ENCODE results near the gene KCNK18.
A peak's percentile ranks its signal among the peaks of the same experiment; 100 is the strongest.

Gene KCNK18

DNA sequence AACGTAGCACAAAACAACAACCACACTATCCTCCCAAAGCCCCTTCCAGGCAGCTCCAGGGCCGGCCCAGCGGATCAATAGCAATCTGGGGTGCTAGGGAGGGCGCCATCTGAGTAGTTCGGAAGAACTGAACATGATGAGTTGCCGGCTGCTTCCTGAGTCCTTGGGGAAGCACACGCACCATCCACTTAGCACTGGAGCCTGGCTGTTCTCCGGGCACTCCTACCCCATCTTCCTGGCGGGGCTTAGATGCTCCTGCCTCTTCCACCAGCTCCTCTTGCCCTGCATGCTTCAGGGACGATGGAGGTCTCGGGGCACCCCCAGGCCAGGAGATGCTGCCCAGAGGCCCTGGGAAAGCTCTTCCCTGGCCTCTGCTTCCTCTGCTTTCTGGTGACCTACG lies at the start of gene KCNK18:
KCNK18 (plus strand) TSS at position 301 of the 400 bp plus-strand sequence; CDS start at position 301, 0 bp downstream.
- DNase-seq, result no peak

GRCh38 chr10:117148284-117148683 lies 49.0 kb upstream of the KCNK18 start:
- no peak for DNase-seq

DNA sequence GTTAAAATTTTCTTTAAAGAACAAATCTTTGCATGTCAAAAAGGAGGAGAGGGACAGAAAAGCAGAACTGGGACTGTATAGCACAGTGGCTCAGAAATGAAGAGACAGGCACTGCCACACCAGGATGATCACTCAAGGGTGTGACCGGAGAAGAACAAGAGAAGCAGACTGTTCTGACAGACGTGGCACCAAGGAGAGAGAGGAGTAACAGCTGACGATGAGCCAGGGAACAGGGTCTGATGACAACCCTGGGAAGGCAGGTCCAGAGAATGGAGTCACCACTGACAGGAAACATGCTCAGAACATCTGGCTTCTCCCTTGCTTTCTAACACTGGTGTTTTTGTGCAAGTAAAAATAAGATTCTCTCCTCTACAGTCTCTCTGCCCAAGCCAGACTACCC lies 44.6 kb upstream of the KCNK18 start:
- no peak for DNase-seq

DNA sequence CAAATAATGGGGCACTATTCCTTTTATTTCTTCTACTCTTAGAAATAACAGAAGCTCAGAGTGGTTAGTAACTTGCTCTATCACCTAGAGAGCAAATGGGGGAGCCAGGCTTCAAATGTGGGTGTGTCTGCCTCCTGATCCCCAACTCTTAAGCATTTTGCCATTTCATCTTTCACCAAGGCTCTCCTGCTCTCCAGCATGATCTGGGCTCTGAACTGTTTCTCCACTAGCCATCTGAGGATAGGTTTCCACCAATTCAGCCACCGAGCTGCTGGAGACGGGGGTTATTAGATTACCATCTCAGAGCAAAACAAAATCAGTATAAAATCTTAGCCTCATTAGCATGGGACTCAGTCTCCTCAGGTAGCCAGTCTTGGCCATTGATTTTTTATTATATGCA lies 39.0 kb upstream of the KCNK18 start:
- DNase-seq, result no peak

DNA sequence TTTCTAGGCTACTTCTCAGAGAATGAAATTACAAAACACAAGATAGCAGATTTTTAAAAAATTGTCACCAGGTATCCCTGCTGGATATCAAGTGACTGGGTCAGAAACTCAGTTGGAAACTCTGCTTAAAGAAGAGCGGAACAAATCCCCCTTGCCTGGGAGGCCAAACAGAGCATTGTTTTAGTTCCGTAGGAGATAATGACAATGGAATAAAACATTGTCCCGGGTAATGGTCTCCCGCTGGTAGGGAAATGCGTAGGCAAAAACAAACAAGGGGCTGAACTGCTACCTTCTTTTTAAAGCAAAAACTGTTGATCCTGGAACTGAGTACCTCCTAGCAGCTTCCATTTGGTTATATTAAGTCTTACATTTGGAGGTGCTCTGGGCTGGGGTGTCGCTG lies 37.9 kb upstream of the KCNK18 start:
- no peak for DNase-seq

DNA sequence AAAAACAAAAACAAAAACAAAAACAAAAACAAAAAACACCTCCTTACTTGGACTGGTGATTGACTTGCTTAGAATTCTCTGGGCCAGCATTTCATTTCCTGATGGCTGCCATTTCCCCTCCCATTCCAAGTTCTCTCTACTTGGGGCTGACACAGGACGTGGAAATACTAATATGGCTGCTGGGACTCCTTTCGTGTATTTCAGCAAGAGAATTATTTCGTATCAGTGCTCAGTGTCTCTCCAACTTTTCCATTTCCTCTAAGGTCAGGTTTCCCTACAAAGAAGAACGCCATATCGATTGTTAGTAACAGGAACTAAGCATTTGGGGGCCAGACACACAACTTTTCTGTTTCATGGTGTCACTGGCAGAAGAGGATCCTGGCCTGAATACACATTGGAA lies 36.7 kb upstream of the KCNK18 start:
- DNase-seq, result no peak

DNA sequence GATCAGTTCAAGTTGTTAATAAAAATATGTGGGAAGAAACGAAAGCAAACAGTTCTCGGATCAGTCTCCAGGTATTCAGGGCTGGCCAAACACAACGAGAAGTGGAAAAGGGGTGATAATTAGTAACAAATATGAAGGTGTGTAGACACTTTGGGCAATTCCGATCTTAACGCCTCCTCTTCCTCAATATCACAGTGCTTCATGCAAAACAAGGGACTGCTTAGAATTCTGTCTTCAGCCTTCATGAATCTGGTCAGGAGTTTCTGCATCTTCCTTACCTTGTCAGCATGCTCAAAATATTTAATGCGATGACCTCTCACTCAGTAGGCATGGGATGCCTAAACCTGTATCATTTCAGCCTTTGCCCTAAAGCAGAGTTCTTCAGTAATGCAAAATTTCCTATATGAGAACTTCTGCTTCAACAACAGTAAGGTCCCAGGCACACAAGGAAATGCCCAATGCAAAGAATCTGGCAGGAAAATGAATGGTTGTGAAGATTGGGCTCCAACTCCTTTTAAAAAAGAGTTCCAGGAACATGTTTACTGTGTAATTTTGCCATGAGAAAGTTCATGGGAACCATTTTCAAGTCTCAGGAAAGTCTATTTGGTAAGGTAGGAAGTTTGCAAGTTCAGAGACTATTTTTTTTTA lies 35.8 kb upstream of the KCNK18 start:
- no peak for DNase-seq

DNA sequence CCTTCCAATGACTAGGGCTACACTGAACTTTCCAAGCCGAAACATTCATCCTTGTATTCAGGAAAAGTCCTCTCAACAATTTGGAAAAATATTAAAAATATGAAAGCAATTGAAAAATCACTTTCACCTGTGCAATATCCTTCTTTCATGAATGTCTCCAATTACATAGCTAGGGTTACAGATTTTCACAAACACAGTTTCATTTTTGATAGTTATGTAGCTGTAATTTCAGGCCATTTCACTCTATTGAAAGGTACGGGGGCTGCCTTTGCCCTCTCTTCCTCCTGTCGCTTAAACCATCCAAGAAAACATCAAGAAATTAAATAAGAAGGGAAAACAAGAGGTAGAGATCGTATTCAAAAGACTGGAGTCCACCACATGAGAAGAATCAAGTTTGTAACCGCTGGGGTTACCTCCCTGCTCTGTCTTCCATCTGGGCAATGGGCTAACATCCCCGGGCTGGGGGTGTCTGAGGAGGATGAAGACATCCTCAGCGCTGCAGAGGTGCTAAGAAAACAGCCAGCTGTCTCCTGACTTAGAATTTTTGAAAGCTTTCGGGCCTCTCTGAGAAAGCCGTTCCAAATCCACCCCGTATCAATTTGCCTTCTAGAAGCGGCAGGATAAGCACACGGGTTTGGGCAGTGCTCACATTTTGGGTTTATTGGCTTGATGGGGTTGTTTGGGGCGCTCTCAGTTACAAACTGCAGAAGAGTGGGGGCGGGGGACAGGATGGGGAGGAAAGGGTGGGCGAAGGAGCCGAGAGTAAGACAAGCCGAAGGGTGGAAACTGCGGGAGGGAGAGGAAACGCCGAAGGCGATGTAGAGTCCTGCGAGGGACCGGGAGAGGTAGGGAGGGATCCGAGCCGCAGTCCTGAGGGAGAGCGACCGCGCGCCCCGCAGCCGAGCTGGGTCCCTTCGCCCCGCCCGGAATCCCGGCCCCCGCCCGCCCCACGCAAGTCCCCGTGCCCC lies 34.9 kb upstream of the KCNK18 start:
- DNase-seq, result no peak

- no peak for DNase-seq
These were observed 34.0 kb upstream of the KCNK18 start for GRCh38 chr10:117163061-117163953.

DNA sequence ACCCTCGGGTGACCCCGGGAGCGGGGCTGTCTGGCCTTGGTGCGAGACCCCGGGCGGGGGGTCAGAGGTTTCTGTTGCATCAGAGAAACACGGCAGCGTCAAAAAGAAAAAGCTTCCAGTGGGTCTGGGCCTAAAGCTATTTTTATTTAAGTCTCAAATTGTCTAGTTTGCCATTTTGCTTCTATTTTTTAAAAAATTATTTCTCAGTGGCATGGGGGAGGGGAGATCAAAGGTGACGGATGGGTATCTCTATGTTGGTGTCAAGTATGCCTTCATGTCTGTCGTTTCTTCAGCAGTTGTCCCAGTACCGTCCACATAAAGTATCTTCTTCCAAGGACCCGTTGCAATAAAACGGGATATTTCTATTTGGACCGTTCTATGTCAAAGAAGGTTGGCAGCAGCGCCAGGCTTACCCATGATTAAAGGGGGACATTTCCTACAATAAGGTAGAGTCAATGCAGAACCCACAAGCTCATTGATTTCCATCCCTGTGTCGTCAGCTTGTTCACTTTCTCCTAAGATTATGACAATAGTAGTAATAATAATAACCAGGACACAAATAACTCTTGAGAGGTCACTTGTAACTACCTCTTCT lies 33.2 kb upstream of the KCNK18 start:
- no peak for DNase-seq

DNA sequence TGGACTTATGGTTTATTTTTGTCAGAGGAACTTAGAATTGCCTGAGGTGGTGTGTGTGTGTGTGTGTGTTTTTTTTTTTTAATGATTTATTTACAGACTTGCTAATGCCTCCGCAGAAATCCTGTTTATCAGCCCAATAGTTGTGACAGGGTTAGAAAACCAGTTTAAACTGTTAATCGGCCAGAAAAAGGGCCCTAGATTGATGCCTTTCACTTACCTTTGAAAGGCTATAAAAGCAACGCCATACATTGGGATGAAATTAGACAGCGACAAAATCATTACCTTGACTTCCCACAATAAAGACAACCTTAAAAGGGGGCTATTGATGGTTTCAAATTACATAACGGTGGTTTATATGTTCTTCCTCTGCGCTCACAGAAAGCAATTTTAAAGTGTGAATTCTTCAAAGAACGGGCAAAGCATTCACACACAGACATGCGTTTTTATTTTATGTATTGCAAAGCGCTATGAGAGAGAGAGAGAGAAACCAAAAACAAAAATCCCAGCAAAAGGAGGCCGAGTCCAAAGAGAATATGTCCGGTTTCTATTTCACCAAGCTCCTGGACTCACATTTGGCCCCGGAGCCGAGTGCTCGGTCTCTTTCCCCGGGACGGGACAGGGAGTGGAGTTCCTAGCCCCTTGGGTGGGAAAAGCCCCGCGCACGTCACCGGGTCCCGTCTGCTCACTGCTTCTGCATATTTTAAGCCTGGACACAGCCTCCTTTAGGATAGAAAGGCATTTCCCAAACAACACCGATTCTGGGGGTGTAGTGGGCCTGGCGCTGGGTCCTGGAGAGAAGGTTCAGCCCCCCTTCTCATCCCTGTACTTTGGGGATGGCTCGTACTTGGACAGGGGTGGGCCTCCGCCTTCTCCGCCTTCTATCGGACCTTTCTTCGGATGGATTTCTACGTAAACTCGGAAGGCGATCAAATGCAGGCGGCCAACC lies 32.4 kb upstream of the KCNK18 start:
- no peak for DNase-seq

DNA sequence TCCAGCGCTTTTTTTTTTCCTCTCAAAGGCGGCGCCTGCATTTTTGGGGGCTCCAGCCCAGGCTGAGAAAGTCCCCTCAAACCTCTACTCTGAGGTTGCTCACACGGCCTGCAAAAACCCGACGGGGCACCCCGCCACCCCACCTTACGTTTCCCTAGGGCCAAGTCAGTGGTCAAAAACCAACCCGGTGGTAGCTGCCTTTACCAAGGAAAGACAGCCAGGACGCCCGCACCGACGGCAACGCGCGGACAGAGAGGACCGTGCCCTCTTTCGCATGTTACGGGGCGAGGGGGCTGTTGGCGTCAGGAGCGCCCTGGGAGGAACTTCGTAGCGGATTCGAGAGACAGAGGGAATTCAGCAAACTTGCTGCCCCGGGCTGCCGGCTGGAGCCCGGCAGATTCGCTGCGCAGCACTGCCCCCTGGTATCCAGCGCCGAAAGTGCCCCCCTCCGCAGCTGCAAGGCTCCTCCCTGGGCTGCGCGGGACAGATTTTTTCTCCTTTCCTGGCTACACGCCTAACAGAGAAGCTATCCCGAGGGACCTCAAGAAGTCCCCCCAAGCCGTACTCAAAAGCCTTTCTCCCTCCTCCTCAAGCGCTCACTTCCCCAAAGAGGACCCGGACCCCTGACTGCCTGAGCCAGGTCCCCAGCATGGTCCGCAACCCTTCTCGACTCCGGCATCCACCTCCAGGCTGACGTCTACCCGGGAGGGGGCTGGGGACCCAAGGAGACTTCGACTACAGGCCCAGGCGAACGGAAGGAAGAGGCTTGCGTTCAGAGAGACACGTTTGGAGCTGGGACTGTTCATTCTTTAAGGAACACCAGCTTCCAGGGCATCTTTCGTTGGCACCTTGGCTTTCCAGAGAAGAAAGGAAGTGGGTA lies 31.5 kb upstream of the KCNK18 start:
- DNase-seq, result peak in 1 of 6 experiments; percentile 6

GRCh38 chr10:117166418-117167345 lies 30.6 kb upstream of the KCNK18 start:
- no peak for DNase-seq

DNA sequence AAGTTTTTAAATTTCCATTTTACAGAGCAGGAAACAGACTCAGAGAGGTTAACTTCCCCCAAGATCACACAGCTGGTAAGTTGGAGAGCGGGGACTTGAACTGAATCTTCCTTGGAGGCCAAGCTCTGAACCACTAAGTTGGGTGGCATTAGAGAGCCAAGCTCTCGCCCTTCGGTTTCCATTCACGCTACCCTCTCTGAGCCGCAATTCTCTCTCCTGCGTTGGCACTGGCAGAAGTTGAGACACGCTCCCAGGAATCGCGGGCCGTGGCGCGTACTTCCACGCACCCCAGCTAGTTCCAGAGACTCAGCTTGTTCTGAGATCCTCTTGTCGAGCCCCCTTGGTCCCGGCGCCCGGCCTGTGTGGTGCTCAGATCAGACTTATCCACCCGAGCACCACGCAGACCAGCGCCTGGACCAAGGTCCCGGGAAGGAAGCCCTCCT lies 29.9 kb upstream of the KCNK18 start:
- DNase-seq, result no peak

GRCh38 chr10:117167789-117168674 lies 29.3 kb upstream of the KCNK18 start:
- DNase-seq, result peak; percentile 30 to 78 (median 48)

DNA sequence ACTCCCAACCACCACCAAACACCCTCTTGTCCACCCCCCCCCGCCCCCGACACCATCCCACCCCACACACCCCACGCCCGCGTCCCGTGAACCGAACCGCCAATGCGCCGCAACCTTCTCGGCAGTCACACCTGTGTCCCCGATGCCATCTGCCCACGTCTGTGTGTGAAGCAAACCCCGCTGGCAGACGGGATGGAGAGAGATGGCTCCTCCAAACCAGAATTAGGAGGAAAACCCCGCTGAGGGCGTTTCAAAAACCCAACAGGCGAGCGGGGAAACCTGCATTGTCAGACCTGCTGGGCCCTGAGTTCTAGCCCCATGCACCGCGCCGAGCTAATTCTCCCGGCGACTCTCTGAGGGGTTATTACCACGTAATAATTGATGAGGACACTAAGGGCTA lies 28.6 kb upstream of the KCNK18 start:
- DNase-seq, result peak in 1 of 6 experiments; percentile 8

- no peak for DNase-seq
These were observed 27.8 kb upstream of the KCNK18 start for GRCh38 chr10:117169480-117169879.

- DNase-seq, result no peak
These were observed 27.0 kb upstream of the KCNK18 start for GRCh38 chr10:117170244-117170643.
